Measurements from ENCODE around the gene ATXN7L1. TPM values are rescaled to one million over a fixed set of nuclear protein-coding genes. Genes with fewer than 3 reads are reported as not detected.
A peak's percentile ranks its signal among the peaks of the same experiment; 100 is the strongest.

ATXN7L1 gene
- total and polyA plus RNA-seq, 8 donors = 13.0 to 15.5 (median 13.8) TPM

DNA sequence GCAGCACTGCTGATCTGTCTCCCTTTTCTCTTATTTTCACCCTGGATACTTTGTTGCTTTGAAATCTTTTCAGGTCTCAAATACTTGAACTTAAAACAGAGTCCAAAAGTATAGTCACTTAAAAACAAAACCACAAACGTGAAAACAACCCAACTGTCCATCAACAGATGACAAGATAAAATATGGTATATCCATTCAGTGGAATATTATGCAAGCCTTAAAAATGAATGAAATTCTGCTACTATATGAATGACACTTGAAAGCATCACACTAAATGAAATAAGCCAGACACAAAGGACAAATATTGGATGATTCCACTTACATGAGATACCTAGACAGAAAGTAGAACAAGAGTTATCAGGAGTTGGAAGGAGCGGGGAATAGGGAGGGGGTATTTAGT, 250.4 kb downstream of the ATXN7L1 start:
- no peak for TF ChIP-seq CTCF (IDR thresholded peaks at IDR 0.05)
- Histone ChIP-seq H3K4me3 (no peak overlapping the region), H3K9me3 (peaks cover 0 to 5% of the 10 kb centered on the region in 2 donors), H3K27me3 (no peaks in the 10 kb centered on the region), H3K27ac (no peak overlapping the region), H3K36me3 (peaks cover 0 to 82% of the 10 kb centered on the region in 2 donors), H3K4me1 (no peaks in the 10 kb centered on the region)
- DNase-seq (no peak), ATAC-seq (no peak)
- intact Hi-C loops (cut with DNase I) = no loop called here

DNA sequence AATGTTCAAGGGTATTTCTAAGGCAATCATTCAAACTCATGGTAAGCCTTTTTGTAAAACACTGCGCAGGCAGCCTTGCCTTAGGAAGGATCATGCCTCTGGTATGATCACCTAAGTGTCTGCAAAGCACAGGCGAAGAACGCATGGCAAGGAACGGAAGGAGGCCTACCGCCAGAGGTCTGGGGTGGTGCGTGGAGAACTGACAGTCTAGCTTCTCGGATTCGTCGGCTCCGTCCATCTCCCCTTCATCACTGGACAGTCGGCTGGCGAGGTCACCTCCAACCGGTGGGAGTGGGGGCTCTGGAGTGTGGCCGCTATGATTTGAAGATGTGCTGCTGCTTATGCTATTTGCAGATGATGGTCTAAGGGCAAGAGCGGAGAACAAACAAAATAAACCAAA, 252.5 kb downstream of the ATXN7L1 start:
- ATAC-seq = no peak
- Histone ChIP-seq H3K36me3 (peaks cover 0 to 79% of the 10 kb centered on the region in 2 donors), H3K27ac (no peak overlapping the region), H3K9me3 (peaks cover 0 to 5% of the 10 kb centered on the region in 2 donors), H3K4me3 (no peak overlapping the region), H3K27me3 (no peaks in the 10 kb centered on the region), H3K4me1 (no peaks in the 10 kb centered on the region)
- TF ChIP-seq CTCF (IDR thresholded peaks at IDR 0.05) = no peak
- no peak for DNase-seq
- intact Hi-C loops (cut with DNase I) = no loop called here

DNA sequence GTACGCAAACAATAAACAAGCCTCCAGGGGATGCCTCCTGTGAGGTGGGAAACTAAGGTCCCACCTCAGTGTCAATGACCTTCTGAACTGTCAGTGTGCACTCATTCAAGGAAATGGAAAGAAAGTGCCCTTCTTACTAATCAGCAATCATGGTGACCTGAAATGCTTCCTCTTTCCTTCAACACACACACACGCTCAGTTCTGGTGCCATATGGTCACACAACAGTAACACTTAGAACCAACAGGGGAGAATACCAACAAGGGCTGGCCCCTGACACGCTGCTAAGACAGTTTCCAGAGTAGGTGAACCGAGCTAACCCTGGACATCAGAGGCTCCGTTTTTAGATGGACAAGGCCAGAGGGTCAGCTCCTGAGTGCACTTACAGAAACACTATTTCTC, 253.0 kb downstream of the ATXN7L1 start:
- no peaks in the 10 kb centered on the region for H3K4me1 ChIP-seq
- no peaks in the 10 kb centered on the region for H3K27me3 ChIP-seq
- ATAC-seq (no peak), DNase-seq (no peak)
- H3K36me3 ChIP-seq = peaks cover 0 to 80% of the 10 kb centered on the region in 2 donors
- H3K9me3 ChIP-seq = peaks cover 0 to 5% of the 10 kb centered on the region in 2 donors
- H3K4me3 ChIP-seq = no peak overlapping the region
- no peak overlapping the region for H3K27ac ChIP-seq
- no peak for TF ChIP-seq CTCF (IDR thresholded peaks at IDR 0.05)
- intact Hi-C loops (cut with DNase I) = no loop called here

DNA sequence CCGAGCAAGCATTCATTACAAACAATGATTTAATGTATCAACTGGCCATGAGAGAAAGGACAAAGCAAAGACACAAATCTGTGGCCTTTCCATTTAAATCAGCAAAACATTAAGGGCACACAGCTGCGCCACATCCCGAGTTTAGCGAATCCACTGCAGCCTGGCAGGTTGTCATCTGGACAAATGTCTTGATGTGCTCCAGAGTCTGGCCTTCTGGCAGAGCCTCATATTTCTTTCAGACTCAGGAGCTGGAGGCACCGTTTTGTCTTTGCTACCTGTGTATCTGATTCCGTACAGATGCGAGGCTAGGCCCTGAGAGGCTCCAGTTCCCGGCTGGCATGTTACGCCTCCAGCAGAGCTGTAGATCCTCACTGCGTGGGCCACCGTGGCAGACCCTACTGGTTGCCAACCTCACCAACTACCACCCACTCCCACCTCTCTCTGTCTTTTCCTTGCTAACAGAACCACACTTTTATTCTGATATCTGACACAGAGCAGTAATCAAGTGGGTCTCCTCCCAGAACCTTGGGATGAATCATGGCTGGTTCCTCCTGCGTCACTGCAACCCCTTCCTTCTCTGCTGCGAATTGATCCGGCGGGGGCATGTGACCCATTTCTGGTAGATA, 254.2 kb downstream of the ATXN7L1 start:
- H3K9me3 ChIP-seq = peaks cover 0 to 5% of the 10 kb centered on the region in 2 donors
- DNase-seq = no peak
- no peak overlapping the region for H3K27ac ChIP-seq
- no peaks in the 10 kb centered on the region for H3K4me1 ChIP-seq
- TF ChIP-seq CTCF (IDR thresholded peaks at IDR 0.05) = no peak
- intact Hi-C loops (cut with DNase I) = no loop called here
- H3K4me3 ChIP-seq = no peak overlapping the region
- H3K36me3 ChIP-seq = peaks cover 0 to 81% of the 10 kb centered on the region in 2 donors
- no peaks in the 10 kb centered on the region for H3K27me3 ChIP-seq
- no peak for ATAC-seq

GRCh38 chr7:105621617-105622016, 254.8 kb downstream of the ATXN7L1 start:
- Histone ChIP-seq H3K9me3 (peaks cover 0 to 4% of the 10 kb centered on the region in 2 donors), H3K4me3 (no peak overlapping the region), H3K27me3 (no peaks in the 10 kb centered on the region), H3K4me1 (no peaks in the 10 kb centered on the region), H3K27ac (no peak overlapping the region), H3K36me3 (peaks cover 0 to 81% of the 10 kb centered on the region in 2 donors)
- TF ChIP-seq CTCF (IDR thresholded peaks at IDR 0.05) = no peak
- ATAC-seq = no peak
- peak in 2 of 4 donors; percentile 59 to 69 for DNase-seq
- intact Hi-C loops (cut with DNase I) = no loop called here

All from left lung (tissue), 10 donors.